AG09319 (cell line): ENCODE data around the gene CHD9.

Source experiments
- DNase-seq: peaks from one replicate; pipeline ENCODE4 v3.0.0-alpha.2; 2010; ENCODE audit warnings: low read depth; ENCODE audit errors: extremely low read depth
- TF ChIP-seq, protein P1 (sequence below): IDR thresholded peaks from 2 replicates; pipeline ENCODE4 v1.5.1; 2011; ENCODE audit warnings: low read depth, mild to moderate bottlenecking, inconsistent platforms, low read length, moderate library complexity

Gene CHD9

DNA sequence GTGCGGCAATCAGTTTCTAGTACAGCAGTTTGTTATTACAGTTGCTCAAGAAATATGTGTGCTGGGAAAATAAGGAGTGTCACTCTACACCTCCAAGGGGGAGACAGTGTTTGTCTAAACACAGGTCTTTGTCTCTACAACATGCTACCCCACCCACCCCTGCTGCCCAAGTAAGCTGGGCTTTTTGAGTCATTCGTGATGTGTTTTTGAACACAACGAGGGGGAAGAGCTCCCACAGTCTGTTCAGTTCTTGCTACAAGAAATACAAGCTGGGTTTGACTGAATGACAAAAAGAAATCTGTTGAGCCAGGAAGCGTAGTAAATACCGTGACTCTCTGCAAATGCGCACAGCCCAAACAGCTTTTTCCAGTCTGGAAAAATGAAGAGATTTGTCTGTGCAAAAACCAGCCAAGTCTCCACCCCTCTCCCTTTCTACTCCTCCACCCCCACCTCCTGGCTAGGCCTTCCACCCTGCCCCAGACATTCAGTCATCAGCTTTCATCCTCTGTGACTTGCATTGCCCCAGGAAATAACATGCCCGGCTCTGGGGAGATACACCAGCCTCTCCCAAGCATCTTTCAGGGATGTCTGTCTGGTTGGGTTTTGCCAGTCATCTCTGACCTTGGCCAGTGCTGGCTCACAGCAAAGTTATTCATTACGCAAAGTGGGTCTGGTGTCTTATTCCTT is 25.7 kb downstream of the CHD9 start:
- TF ChIP-seq, protein P1, sequence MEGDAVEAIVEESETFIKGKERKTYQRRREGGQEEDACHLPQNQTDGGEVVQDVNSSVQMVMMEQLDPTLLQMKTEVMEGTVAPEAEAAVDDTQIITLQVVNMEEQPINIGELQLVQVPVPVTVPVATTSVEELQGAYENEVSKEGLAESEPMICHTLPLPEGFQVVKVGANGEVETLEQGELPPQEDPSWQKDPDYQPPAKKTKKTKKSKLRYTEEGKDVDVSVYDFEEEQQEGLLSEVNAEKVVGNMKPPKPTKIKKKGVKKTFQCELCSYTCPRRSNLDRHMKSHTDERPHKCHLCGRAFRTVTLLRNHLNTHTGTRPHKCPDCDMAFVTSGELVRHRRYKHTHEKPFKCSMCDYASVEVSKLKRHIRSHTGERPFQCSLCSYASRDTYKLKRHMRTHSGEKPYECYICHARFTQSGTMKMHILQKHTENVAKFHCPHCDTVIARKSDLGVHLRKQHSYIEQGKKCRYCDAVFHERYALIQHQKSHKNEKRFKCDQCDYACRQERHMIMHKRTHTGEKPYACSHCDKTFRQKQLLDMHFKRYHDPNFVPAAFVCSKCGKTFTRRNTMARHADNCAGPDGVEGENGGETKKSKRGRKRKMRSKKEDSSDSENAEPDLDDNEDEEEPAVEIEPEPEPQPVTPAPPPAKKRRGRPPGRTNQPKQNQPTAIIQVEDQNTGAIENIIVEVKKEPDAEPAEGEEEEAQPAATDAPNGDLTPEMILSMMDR = no peak
- peak; percentile 74 for DNase-seq

DNA sequence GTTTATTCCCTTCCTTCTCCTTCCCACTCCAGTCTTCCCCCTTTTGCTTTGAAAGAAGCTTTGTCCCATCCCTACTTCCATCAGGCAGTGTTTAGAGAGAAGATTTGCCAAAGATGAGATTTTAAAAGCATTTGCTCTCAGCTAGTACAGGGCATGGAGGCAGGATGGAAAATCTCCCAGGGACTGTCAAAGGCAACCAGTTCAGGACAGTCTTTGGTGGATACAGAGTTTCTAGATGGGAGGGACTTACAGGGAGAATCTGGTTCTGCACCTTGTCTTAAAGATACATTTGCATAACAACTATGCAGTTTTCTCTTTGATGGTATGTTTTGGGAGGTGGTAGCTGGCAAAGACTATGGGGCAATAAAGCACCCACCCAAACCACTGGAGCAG is 26.2 kb downstream of the CHD9 start:
- no peak for DNase-seq
- TF ChIP-seq, protein P1 = no peak

DNA sequence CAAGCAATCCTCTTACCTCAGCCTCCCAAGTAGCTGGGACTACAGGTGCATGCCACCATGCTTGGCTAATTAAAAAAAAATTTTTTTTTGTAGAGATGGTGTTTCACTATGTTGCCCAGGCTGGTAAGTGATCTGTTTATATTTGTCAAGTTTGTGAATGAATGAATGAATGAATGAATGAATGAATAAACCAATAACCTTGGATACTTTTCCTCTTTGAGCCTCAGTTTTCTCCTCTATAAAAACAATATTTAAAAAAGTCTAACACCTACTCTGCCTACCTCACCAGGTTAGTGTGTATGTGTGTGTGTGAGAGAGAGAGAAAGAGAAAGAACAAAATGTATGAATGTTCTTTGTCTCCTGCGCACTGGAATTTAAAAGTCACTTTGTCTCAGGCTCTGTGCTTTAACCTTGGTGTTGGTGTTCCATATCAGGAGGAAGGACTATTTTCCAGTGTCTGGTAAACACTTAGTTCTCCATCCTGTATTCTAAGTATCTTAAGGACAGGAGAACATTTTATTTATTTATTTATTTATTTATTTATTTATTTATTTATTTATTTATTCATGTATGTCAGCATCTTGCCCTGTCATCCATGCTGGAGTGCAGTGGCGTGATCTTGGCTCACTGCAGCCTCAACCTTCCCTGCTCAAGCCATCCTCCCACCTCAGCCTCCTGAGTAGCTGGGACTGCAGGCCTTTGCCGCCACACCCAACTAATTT is 27.1 kb downstream of the CHD9 start:
- TF ChIP-seq, protein P1 = no peak
- no peak for DNase-seq

DNA sequence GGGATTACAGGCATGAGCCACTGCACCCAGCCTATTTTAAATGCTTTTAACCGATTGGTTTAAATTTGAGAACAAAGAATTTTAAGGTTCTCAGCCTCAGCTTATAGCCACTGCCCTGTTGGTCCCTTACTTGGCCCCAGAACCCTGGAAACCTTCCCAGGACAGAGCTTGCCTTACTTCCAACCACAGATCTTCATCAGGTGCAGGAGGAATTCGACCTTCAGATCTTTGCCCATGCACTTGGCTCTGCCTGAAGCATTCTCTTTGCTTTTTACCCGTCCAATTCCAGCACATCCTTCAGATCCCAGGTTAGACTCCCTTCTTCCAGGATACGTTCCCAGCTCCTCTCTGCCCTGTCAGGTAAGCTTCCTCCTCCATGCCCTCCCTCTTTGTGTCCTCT is 27.7 kb downstream of the CHD9 start:
- no peak for DNase-seq
- TF ChIP-seq, protein P1 = no peak

DNA sequence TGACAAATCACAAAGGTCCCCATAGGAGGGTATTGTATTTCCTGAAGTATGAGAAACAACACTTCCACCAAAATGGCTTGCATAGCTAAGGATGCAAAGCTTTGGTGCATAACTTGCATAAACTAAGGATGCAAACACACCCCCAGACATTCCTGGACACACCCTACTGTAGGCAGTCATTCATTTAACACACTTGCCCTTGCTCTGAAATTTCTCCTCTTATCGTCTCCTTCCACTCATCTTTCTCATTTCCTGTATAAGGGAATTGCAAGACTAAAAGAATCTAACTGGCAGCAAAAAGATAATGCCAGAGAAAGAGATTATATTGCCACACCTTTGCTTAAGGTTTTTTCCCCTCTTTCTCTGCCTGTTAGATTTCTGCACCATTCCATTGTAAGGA is 28.3 kb downstream of the CHD9 start:
- DNase-seq = no peak
- TF ChIP-seq, protein P1 = no peak

DNA sequence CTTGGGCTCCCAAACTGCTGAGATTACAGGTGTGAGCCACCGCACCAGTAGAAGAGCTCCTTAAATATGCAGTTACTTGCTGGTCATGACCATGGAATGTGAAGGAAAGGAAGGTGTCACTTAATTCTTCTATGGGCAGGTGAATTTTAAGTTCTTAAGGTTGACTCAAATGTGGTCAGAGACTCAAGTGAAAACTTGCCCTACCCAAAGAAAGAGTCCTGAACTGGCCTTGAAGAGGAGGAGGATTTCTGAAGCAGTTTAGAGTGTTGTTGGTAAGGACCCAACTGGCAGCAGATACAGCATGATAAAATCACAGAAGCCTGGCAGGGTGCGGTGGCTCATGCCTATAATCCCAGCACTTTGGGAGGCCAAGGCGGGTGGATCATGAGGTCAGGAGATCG is 29.4 kb downstream of the CHD9 start:
- DNase-seq = no peak
- TF ChIP-seq, protein P1 = no peak

DNA sequence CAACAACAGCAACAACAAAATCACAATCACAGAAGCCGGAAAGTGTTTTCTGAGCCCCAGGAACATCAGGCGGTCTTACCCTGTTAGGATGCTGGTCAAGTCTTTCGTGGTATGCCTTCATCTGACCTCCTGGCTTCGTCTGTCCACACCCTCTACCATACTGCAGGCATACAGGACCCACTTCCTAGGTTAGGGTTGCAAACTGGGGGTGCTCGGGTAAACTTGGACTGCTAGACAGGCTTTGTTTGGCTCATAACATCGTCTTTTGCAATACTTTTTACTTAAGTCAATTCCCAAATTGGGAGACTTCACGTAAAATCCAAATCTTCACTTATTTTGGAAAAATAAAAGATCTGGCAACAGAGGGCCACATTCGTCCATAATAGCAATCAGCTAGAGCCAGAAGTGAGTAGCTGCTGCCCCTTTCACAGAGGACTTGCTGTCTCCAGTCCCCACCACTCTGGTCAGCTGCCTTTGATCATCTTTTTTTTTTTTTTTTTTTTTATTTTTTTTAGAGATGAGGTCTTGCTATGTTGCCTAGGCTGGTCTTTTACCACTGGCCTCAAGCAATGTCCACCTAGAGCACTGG is 30.0 kb downstream of the CHD9 start:
- no peak for DNase-seq
- TF ChIP-seq, protein P1 = no peak
